HG03575 (cell line): ENCODE results near the gene TBRG4.

Experiments used
- ATAC-seq: cut with Tn5 transposase; IDR thresholded peaks from one replicate; pipeline ENCODE4 v1.9.1; 2021; ENCODE audit not compliant: unreplicated experiment, insufficient number of reproducible peaks, low FRiP score; ENCODE audit errors: extremely low read depth

TBRG4 gene

GRCh38 chr7:45081670-45081974 lies 29.9 kb downstream of the TBRG4 start:
- ATAC-seq: no peak

- ATAC-seq: no peak
These were observed 30.4 kb downstream of the TBRG4 start for GRCh38 chr7:45080958-45081669.

- no peak for ATAC-seq
These were observed 31.1 kb downstream of the TBRG4 start for GRCh38 chr7:45080265-45080957.

GRCh38 chr7:45078125-45078681 lies 33.3 kb downstream of the TBRG4 start:
- ATAC-seq: no peak

GRCh38 chr7:45077579-45077978 lies 33.9 kb downstream of the TBRG4 start:
- no peak for ATAC-seq

- no peak for ATAC-seq
These were observed 34.6 kb downstream of the TBRG4 start for GRCh38 chr7:45076946-45077345.

- no peak for ATAC-seq
These were observed 35.4 kb downstream of the TBRG4 start for GRCh38 chr7:45075871-45076796.

GRCh38 chr7:45075355-45075644 lies 36.2 kb downstream of the TBRG4 start:
- no peak for ATAC-seq

GRCh38 chr7:45074528-45075354 lies 36.8 kb downstream of the TBRG4 start:
- ATAC-seq: no peak

GRCh38 chr7:45073786-45074527 lies 37.5 kb downstream of the TBRG4 start:
- no peak for ATAC-seq

GRCh38 chr7:45073031-45073785 lies 38.3 kb downstream of the TBRG4 start:
- ATAC-seq: no peak

GRCh38 chr7:45072131-45073030 lies 39.1 kb downstream of the TBRG4 start:
- no peak for ATAC-seq

- ATAC-seq: no peak
These were observed 40.0 kb downstream of the TBRG4 start for GRCh38 chr7:45071528-45071927.

- ATAC-seq: no peak
These were observed 41.2 kb downstream of the TBRG4 start for GRCh38 chr7:45070254-45070642.

GRCh38 chr7:45069444-45070253 lies 41.8 kb downstream of the TBRG4 start:
- no peak for ATAC-seq
